GM13977 (cell line): ENCODE data around the gene NUP155.
"Not testable (repeated sequence)": the region's sequence is repeated elsewhere in the genome, so short reads cannot be mapped to it uniquely, and the experiment has no call there.

Experiments used
- DNase-seq: peaks from one replicate; pipeline ENCODE4 v3.0.0; 2012; ENCODE audit warnings: low spot score
- CTCF ChIP-seq: IDR thresholded peaks from 2 replicates; pipeline ENCODE4 v1.5.1; 2012; ENCODE audit warnings: mild to moderate bottlenecking, control low read depth; ENCODE audit not compliant: insufficient read depth; ENCODE audit errors: extremely low read depth, missing control alignments
- in situ Hi-C: fragments of 300-500 bp; cut with MboI; formaldehyde crosslinking; loops from one replicate; pipeline ENCODE4 v1.12.0; 2022; ENCODE audit warnings: low sequenced_read_pairs, low pct_unique_long_range_greater_than_20kb, mixed read lengths, inconsistent platforms; ENCODE audit not compliant: unreplicated experiment

Gene NUP155

GRCh38 chr5:37283214-37283820 lies 87.6 kb downstream of the NUP155 start:
- TF ChIP-seq CTCF, result no peak
- no peak for DNase-seq
- in situ Hi-C loops, result no loop called here

- no peak for TF ChIP-seq CTCF
- DNase-seq, result no peak
- in situ Hi-C loops, result no loop called here
These were observed 95.4 kb downstream of the NUP155 start for GRCh38 chr5:37275511-37275910.

GRCh38 chr5:37272511-37272910 lies 98.4 kb downstream of the NUP155 start:
- no peak for TF ChIP-seq CTCF
- no peak for DNase-seq

GRCh38 chr5:37268100-37268499 lies 102.8 kb downstream of the NUP155 start:
- in situ Hi-C loops, DNase-seq: not testable (repeated sequence)

More at GRCh38 chr5:37272511-37272910, 98.4 kb downstream of the NUP155 start:
- in situ Hi-C loops, result no loop called here

- in situ Hi-C loops, result no loop called here
- TF ChIP-seq CTCF, result no peak
These were observed 115.0 kb downstream of the NUP155 start for GRCh38 chr5:37255774-37256358.

GRCh38 chr5:37254581-37254980 lies 116.3 kb downstream of the NUP155 start:
- in situ Hi-C loops, result no loop called here
- no peak for DNase-seq
- TF ChIP-seq CTCF, result no peak

More at GRCh38 chr5:37255774-37256358, 115.0 kb downstream of the NUP155 start:
- no peak for DNase-seq

- in situ Hi-C loops, result no loop called here
- DNase-seq, result no peak
- no peak for TF ChIP-seq CTCF
These were observed 119.2 kb downstream of the NUP155 start for GRCh38 chr5:37251665-37252064.
